SK-N-SH (cell line): Measurements from ENCODE around the gene NDUFC2.

ENCODE experiments used
- CTCF ChIP-seq: fragments of 200-600 bp; sonication (generic); IDR thresholded peaks from 2 replicates; pipeline ENCODE4 v1.6.1; 2017; ENCODE audit warnings: antibody characterized with exemption, mild to moderate bottlenecking, moderate library complexity
- EP300 ChIP-seq, 2 experiments: IDR thresholded peaks; 2 replicates each; pipeline versions ENCODE4 v1.4.0 to v1.6.1; 2012; ENCODE audit warnings: borderline replicate concordance in 1 of 2, low read depth in 1 of 2, low read length in 1 of 2
- EZH2phosphoT487 ChIP-seq: fragments of 200-600 bp; sonication (generic); IDR thresholded peaks from 2 replicates; pipeline ENCODE4 v1.6.1; 2017; ENCODE audit warnings: low read depth, mixed run types, mild to moderate bottlenecking, antibody characterized with exemption, moderate library complexity, borderline replicate concordance
- GABPA ChIP-seq: IDR thresholded peaks from 2 replicates; pipeline ENCODE4 v1.4.0; 2012; ENCODE audit warnings: low read depth, mild to moderate bottlenecking
- JUND ChIP-seq: IDR thresholded peaks from 2 replicates; pipeline ENCODE4 v1.4.0; 2012
- MAX ChIP-seq: IDR thresholded peaks from 2 replicates; pipeline ENCODE4 v1.4.0; 2012; ENCODE audit warnings: low read depth
- NFIC ChIP-seq: IDR thresholded peaks from 2 replicates; pipeline ENCODE4 v1.4.0; 2012; ENCODE audit warnings: borderline replicate concordance
- PBX3 ChIP-seq: IDR thresholded peaks from 2 replicates; pipeline ENCODE4; 2012
- POLR2AphosphoS5 ChIP-seq: IDR thresholded peaks from 2 replicates; pipeline ENCODE4 v1.6.1; 2012; ENCODE audit warnings: low read depth, low read length
- RCOR1 ChIP-seq: fragments of 150-350 bp; IDR thresholded peaks from 2 replicates; pipeline ENCODE4 v1.6.1; 2017; ENCODE audit warnings: antibody characterized with exemption, low read length
- REST ChIP-seq: IDR thresholded peaks from 2 replicates; pipeline ENCODE4 v1.6.1; 2012; ENCODE audit warnings: mild to moderate bottlenecking, low read depth, low read length, moderate library complexity
- RFX5 ChIP-seq: IDR thresholded peaks from 2 replicates; pipeline ENCODE4 v1.6.1; 2012; ENCODE audit warnings: mild to moderate bottlenecking, improper control_type of control experiment, low read length
- TAF1 ChIP-seq: IDR thresholded peaks from 2 replicates; pipeline ENCODE4 v1.6.1; 2012; ENCODE audit warnings: low read depth, mild to moderate bottlenecking, low read length, moderate library complexity, borderline replicate concordance
- USF2 ChIP-seq: fragments of 150-350 bp; IDR thresholded peaks from 2 replicates; pipeline ENCODE4 v1.6.1; 2017; ENCODE audit warnings: antibody characterized with exemption, low read length, low read depth, borderline replicate concordance

GRCh38 chr11:78038697-78039313, 40.9 kb downstream of the NDUFC2 start:
- TF ChIP-seq CTCF (no peak), PBX3 (no peak), USF2 (no peak), JUND (no peak), RCOR1 (no peak), TAF1 (no peak), MAX (no peak), EP300 (IDR thresholded peaks at IDR 0.05; ENCODE audit: borderline replicate concordance in 1 of 2, low read depth in 1 of 2, low read length in 1 of 2) (no peak), EZH2phosphoT487 (no peak), POLR2AphosphoS5 (no peak), NFIC (peak; percentile 62), REST (no peak), RFX5 (no peak), GABPA (no peak)
